Stimulated activated CD4-positive, alpha-beta T cell treated with anti-CD3 and anti-CD28 coated beads, Interleukin-1b, Interleukin-23, amount 100 ng/mL, for 1 hour (primary cell): ENCODE results near the gene PLSCR5.

Experiments used
- DNase-seq, 2 donors: peaks; one replicate each; pipeline ENCODE4 v3.0.0-alpha.2; 2020; ENCODE audit warnings: low read depth in 2 of 2

PLSCR5 gene

GRCh38 chr3:146589899-146590508, 15.1 kb downstream of the PLSCR5 start:
- no peak for DNase-seq

- no peak for DNase-seq
Measured at GRCh38 chr3:146585156-146585555, 20.0 kb downstream of the PLSCR5 start.

- no peak for DNase-seq
Measured at GRCh38 chr3:146581951-146582467, 23.1 kb downstream of the PLSCR5 start.

GRCh38 chr3:146581080-146581601, 24.0 kb downstream of the PLSCR5 start:
- DNase-seq, result no peak

GRCh38 chr3:146577662-146578061, 27.5 kb downstream of the PLSCR5 start:
- no peak for DNase-seq

GRCh38 chr3:146575636-146576035, 29.5 kb downstream of the PLSCR5 start:
- DNase-seq, result no peak

GRCh38 chr3:146574173-146574572, 31.0 kb downstream of the PLSCR5 start:
- DNase-seq, result no peak

- DNase-seq, result no peak
Measured at GRCh38 chr3:146569314-146569713, 35.8 kb downstream of the PLSCR5 start.

- DNase-seq, result no peak
Measured at GRCh38 chr3:146566138-146566537, 39.0 kb downstream of the PLSCR5 start.

GRCh38 chr3:146561879-146562278, 43.3 kb downstream of the PLSCR5 start:
- DNase-seq, result no peak

- no peak for DNase-seq
Measured at GRCh38 chr3:146561463-146561862, 43.7 kb downstream of the PLSCR5 start.

GRCh38 chr3:146560678-146561077, 44.5 kb downstream of the PLSCR5 start:
- DNase-seq, result no peak

- DNase-seq, result no peak
Measured at GRCh38 chr3:146559388-146559787, 45.8 kb downstream of the PLSCR5 start.

- DNase-seq, result no peak
Measured at GRCh38 chr3:146558781-146559180, 46.4 kb downstream of the PLSCR5 start.

GRCh38 chr3:146557745-146558144, 47.4 kb downstream of the PLSCR5 start:
- no peak for DNase-seq

- no peak for DNase-seq
Measured at GRCh38 chr3:146555311-146555710, 49.8 kb downstream of the PLSCR5 start.

GRCh38 chr3:146554151-146554760, 50.9 kb downstream of the PLSCR5 start:
- DNase-seq, result no peak

- DNase-seq, result no peak
Measured at GRCh38 chr3:146550743-146551510, 54.2 kb downstream of the PLSCR5 start.

- DNase-seq, result no peak
Measured at GRCh38 chr3:146550070-146550615, 55.0 kb downstream of the PLSCR5 start.

- DNase-seq, result no peak
Measured at GRCh38 chr3:146547235-146547835, 57.8 kb downstream of the PLSCR5 start.

- no peak for DNase-seq
Measured at GRCh38 chr3:146546366-146546965, 58.7 kb downstream of the PLSCR5 start.
